WERI-Rb-1 (cell line): Measurements from ENCODE around the gene AP1B1.
"Not testable (repeated sequence)": the region's sequence is repeated elsewhere in the genome, so short reads cannot be mapped to it uniquely, and the experiment has no call there.

Experiments used
- DNase-seq: peaks from one replicate; pipeline ENCODE4 v3.0.0-alpha.2; 2020
- H3K27ac ChIP-seq: fragments of 250-450 bp; sonication (Bioruptor Pico); 2 replicates; pipeline ENCODE4 v1.5.1; 2020; ENCODE audit warnings: mild to moderate bottlenecking, moderate library complexity
- H3K27me3 ChIP-seq: fragments of 250-450 bp; sonication (Bioruptor Pico); 2 replicates; pipeline ENCODE4 v1.5.1; 2021; ENCODE audit warnings: mild to moderate bottlenecking, low read depth, moderate library complexity; ENCODE audit not compliant: insufficient read depth, severe bottlenecking
- H3K36me3 ChIP-seq: fragments of 250-450 bp; sonication (Bioruptor Pico); 2 replicates; pipeline ENCODE4 v1.5.1; 2020; ENCODE audit warnings: mild to moderate bottlenecking, moderate library complexity
- H3K4me3 ChIP-seq: 2 replicates; pipeline ENCODE4 v1.5.1; 2011; ENCODE audit warnings: low read depth, mild to moderate bottlenecking, control low read depth, low read length
- H3K9me3 ChIP-seq: fragments of 250-450 bp; sonication (Bioruptor Pico); 2 replicates; pipeline ENCODE4 v1.5.1; 2021; ENCODE audit warnings: mild to moderate bottlenecking, moderate library complexity; ENCODE audit not compliant: severe bottlenecking
- TF ChIP-seq, protein P1 (sequence below): IDR thresholded peaks from 2 replicates; pipeline ENCODE4 v1.5.1; 2011; ENCODE audit warnings: low read depth, mild to moderate bottlenecking, control low read depth, inconsistent platforms, low read length

The AP1B1 gene

GRCh38 chr22:29351042-29351441 lies 37.3 kb downstream of the AP1B1 start:
- H3K27me3 ChIP-seq, result no peaks in the 10 kb centered on the region
- no peak overlapping the region for H3K4me3 ChIP-seq
- peaks cover 78% of the 10 kb centered on the region for H3K36me3 ChIP-seq
- H3K27ac ChIP-seq, result no peak overlapping the region
- no peaks in the 10 kb centered on the region for H3K9me3 ChIP-seq
- no peak for DNase-seq
- TF ChIP-seq, protein P1, sequence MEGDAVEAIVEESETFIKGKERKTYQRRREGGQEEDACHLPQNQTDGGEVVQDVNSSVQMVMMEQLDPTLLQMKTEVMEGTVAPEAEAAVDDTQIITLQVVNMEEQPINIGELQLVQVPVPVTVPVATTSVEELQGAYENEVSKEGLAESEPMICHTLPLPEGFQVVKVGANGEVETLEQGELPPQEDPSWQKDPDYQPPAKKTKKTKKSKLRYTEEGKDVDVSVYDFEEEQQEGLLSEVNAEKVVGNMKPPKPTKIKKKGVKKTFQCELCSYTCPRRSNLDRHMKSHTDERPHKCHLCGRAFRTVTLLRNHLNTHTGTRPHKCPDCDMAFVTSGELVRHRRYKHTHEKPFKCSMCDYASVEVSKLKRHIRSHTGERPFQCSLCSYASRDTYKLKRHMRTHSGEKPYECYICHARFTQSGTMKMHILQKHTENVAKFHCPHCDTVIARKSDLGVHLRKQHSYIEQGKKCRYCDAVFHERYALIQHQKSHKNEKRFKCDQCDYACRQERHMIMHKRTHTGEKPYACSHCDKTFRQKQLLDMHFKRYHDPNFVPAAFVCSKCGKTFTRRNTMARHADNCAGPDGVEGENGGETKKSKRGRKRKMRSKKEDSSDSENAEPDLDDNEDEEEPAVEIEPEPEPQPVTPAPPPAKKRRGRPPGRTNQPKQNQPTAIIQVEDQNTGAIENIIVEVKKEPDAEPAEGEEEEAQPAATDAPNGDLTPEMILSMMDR, result no peak

- peaks cover 64% of the 10 kb centered on the region for H3K36me3 ChIP-seq
These were observed 39.4 kb downstream of the AP1B1 start for GRCh38 chr22:29348956-29349355.

DNA sequence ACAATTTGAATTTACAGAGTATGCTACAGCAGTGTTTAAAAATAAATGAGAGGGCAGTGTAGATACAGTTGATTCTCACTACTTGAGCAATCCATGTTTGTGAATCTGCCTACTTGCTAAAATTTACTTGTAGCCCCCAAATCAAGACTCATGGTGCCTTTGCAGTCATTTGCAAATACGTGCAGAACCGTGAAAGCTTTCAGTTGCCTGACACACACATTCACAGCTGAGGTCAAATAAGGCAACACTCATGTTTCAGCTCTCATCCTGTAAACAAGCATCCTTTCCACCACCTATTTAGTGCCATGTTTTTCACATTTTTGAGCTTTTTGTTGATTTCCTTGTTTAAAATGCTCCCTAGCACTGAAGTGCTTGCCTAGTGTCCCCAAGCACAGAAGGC lies 40.3 kb downstream of the AP1B1 start:
- H3K27ac ChIP-seq, result peak overlapping the region; percentile 88
- H3K4me3 ChIP-seq, result no peak overlapping the region
- no peaks in the 10 kb centered on the region for H3K9me3 ChIP-seq
- H3K27me3 ChIP-seq, result no peaks in the 10 kb centered on the region
- peaks cover 57% of the 10 kb centered on the region for H3K36me3 ChIP-seq
- no peak for DNase-seq
- TF ChIP-seq, protein P1, result no peak

More at GRCh38 chr22:29348956-29349355, 39.4 kb downstream of the AP1B1 start:
- Histone ChIP-seq H3K4me3 (no peak overlapping the region), H3K27me3 (no peaks in the 10 kb centered on the region), H3K9me3 (no peaks in the 10 kb centered on the region), H3K27ac (no peak overlapping the region)
- DNase-seq, result no peak
- TF ChIP-seq, protein P1, result no peak

DNA sequence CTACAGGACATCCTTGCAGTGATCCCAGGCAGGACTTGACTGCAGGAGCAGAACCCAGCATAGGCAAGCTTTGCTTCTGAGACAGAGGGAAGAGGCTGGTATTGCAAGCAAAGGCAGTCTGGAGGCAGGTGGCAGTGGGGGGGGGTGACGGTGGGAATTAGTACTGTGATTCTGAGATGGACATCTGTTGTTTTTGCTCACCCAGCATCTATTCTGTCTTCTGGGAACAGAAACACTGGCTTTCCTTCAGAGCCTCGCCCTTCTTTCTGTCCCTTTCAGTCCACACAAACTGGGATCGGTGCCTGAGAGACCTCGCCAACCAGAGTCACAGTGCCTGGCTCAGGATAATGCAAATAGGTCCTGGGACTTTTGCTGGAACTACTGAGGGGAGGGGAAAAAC lies 41.7 kb downstream of the AP1B1 start:
- H3K27me3 ChIP-seq, result no peaks in the 10 kb centered on the region
- no peaks in the 10 kb centered on the region for H3K9me3 ChIP-seq
- peaks cover 53% of the 10 kb centered on the region for H3K36me3 ChIP-seq
- peak; percentile 92 for DNase-seq
- peak overlapping the region; percentile 88 for H3K27ac ChIP-seq
- TF ChIP-seq, protein P1, result no peak
- H3K4me3 ChIP-seq, result peak overlapping the region; percentile 26

GRCh38 chr22:29345932-29346331 lies 42.4 kb downstream of the AP1B1 start:
- DNase-seq, result no peak
- Histone ChIP-seq H3K9me3 (no peaks in the 10 kb centered on the region), H3K4me3 (peak overlapping the region; percentile 26), H3K36me3 (peaks cover 53% of the 10 kb centered on the region), H3K27me3 (no peaks in the 10 kb centered on the region), H3K27ac (peak overlapping the region; percentile 88)
- TF ChIP-seq, protein P1, result no peak

DNA sequence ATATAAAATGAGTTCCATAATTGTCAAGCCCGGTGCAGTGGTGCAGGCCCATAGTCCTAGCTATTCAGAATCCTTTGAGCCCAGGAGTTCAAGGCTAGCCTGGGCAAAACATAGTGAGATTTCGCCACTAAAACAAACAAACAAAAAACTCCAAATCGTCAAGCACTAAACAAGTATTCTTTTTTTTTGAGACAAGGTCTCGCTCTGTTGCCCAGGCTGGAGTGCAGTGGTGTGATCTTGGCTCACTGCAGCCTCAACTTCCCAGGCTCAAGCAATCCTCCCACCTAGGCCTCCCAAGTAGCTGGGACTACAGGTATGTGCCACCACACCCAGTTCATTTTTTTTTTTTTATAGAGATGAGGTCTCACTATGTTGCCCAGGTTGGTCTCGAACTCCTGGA lies 43.5 kb downstream of the AP1B1 start:
- not testable (repeated sequence) for DNase-seq, H3K27me3 ChIP-seq
- peaks cover 53% of the 10 kb centered on the region for H3K36me3 ChIP-seq

More for the DNA sequence above, 43.5 kb downstream of the AP1B1 start:
- H3K4me3 ChIP-seq, H3K9me3 ChIP-seq: not testable (repeated sequence)
- H3K27ac ChIP-seq, result peak overlapping the region; percentile 20; the same call in 1 of the 2 replicates
